Activated CD8-positive, alpha-beta memory T cell treated with anti-CD3 and anti-CD28 coated beads, Interleukin-2, amount 50 U/mL, for 24 hours (primary cell): Measurements from ENCODE around the gene TBC1D21.

ENCODE experiments used
- DNase-seq: peaks from one replicate; pipeline ENCODE4 v3.0.0-alpha.2; 2020; ENCODE audit errors: extremely low read depth

TBC1D21 gene

GRCh38 chr15:73862276-73862675, 11.1 kb upstream of the TBC1D21 start:
- no peak for DNase-seq

GRCh38 chr15:73865379-73865778, 8.0 kb upstream of the TBC1D21 start:
- no peak for DNase-seq

- no peak for DNase-seq
Observed at GRCh38 chr15:73865904-73866303, 7.5 kb upstream of the TBC1D21 start.

- no peak for DNase-seq
Observed at GRCh38 chr15:73866481-73866880, 6.9 kb upstream of the TBC1D21 start.

GRCh38 chr15:73866881-73867410, 6.4 kb upstream of the TBC1D21 start:
- no peak for DNase-seq

GRCh38 chr15:73867426-73867825, 5.9 kb upstream of the TBC1D21 start:
- no peak for DNase-seq

GRCh38 chr15:73867956-73868355, 5.4 kb upstream of the TBC1D21 start:
- DNase-seq = no peak

- no peak for DNase-seq
Observed at GRCh38 chr15:73869216-73869995, 4.0 kb upstream of the TBC1D21 start.

- DNase-seq = no peak
Observed at GRCh38 chr15:73870700-73871408, 2.5 kb upstream of the TBC1D21 start.

- no peak for DNase-seq
Observed at GRCh38 chr15:73872346-73872745, 1.0 kb upstream of the TBC1D21 start.

- DNase-seq = no peak
Observed at GRCh38 chr15:73873889-73874511, 636 bp downstream of the TBC1D21 start.

GRCh38 chr15:73879426-73879825, 6.1 kb downstream of the TBC1D21 start:
- DNase-seq = no peak

GRCh38 chr15:73881579-73882320, 8.4 kb downstream of the TBC1D21 start:
- DNase-seq = no peak

GRCh38 chr15:73882761-73883419, 9.5 kb downstream of the TBC1D21 start:
- DNase-seq = no peak

GRCh38 chr15:73884159-73884558, 10.8 kb downstream of the TBC1D21 start:
- no peak for DNase-seq

- no peak for DNase-seq
Observed at GRCh38 chr15:73885954-73886700, 12.8 kb downstream of the TBC1D21 start.

GRCh38 chr15:73886717-73887345, 13.5 kb downstream of the TBC1D21 start:
- DNase-seq = no peak

- DNase-seq = no peak
Observed at GRCh38 chr15:73887481-73887880, 14.1 kb downstream of the TBC1D21 start.

GRCh38 chr15:73888224-73889041, 15.1 kb downstream of the TBC1D21 start:
- DNase-seq = no peak
